Neutrophil (primary cell): Measurements from ENCODE around the gene ZNF189.

Experiments used
- H3K27ac ChIP-seq: fragments of 200-600 bp; sonication (generic); 2 replicates; pipeline ENCODE4 v1.5.1; 2016; ENCODE audit warnings: mild to moderate bottlenecking, moderate library complexity
- H3K27me3 ChIP-seq: fragments of 200-600 bp; sonication (generic); 2 replicates; pipeline ENCODE4 v1.6.0; 2016; ENCODE audit warnings: mild to moderate bottlenecking
- H3K36me3 ChIP-seq: fragments of 200-600 bp; sonication (generic); 2 replicates; pipeline ENCODE4 v1.5.1; 2017
- H3K4me1 ChIP-seq, 2 experiments: fragments of 200-600 bp in 1 of 2; sonication (generic) in 1 of 2; 1 replicate in 1 of 2; 2 replicates in 1 of 2; pipeline versions ENCODE4 v1.5.1 to v1.6.1; 2013 to 2016; ENCODE audit warnings: low read depth in 1 of 2, low read length in 1 of 2, mild to moderate bottlenecking in 1 of 2, moderate library complexity in 1 of 2; ENCODE audit not compliant: control insufficient read depth in 1 of 2, insufficient read depth in 1 of 2
- H3K4me3 ChIP-seq, 2 experiments: fragments of 200-600 bp in 1 of 2; sonication (generic) in 1 of 2; 1 replicate in 1 of 2; 2 replicates in 1 of 2; pipeline ENCODE4 v1.5.1; 2013 to 2016; ENCODE audit warnings: low read depth in 1 of 2, low read length in 1 of 2, mild to moderate bottlenecking in 1 of 2, moderate library complexity in 1 of 2
- H3K9me3 ChIP-seq: fragments of 200-600 bp; sonication (generic); 2 replicates; pipeline ENCODE4 v1.5.1; 2016
- TF ChIP-seq, protein P1 (sequence below): fragments of 200-600 bp; sonication (generic); IDR thresholded peaks from 2 replicates; pipeline ENCODE4 v1.5.1; 2016; ENCODE audit warnings: antibody characterized with exemption

Gene ZNF189

DNA sequence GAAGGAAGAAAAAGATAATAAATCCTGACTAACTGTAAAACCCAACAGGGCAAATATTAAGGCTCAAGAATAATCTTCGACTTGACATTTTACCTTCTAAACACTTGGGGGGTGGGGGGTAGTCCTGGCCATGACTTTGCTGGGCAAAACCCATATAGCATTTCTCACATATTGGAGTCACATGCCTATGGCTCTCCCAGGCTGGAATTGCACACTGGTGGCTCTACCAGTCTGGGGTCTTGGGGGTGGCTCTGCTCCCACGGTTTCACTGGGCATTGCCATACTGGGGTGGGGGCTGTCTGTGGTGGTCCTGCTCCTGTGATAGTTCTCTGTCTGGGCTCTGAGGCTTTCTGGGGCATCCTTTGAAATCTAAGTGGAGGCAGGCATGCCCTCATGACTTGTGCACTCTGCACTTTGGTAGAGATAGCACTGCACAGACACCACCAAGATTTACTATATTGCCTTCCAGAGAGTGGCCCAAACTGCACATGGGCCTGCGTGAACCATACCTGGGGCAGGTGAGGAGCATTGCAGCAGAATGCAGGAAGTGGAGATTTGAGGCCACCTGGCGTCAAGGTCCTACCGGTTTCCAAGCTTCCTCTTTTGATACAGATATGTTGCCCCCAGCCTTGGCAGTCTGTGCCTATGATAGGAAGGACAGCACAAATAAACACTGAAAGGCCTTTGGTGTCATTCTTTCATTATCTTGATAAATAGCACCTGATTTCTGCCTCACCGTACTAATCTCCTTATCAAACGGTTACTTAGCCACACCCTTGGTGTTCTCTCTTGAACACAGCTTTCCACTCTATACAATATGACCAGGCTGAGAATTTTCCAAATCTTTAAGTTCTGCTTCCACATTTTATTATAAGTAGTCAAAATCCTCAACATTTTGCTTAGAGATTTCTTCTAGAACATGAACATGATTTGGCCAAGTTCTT lies 43.6 kb upstream of the ZNF189 start:
- Histone ChIP-seq H3K4me1 (no peaks in the 10 kb centered on the region), H3K9me3 (no peaks in the 10 kb centered on the region), H3K27me3 (no peaks in the 10 kb centered on the region), H3K36me3 (no peaks in the 10 kb centered on the region), H3K4me3 (no peak overlapping the region), H3K27ac (no peak overlapping the region)
- TF ChIP-seq, protein P1, sequence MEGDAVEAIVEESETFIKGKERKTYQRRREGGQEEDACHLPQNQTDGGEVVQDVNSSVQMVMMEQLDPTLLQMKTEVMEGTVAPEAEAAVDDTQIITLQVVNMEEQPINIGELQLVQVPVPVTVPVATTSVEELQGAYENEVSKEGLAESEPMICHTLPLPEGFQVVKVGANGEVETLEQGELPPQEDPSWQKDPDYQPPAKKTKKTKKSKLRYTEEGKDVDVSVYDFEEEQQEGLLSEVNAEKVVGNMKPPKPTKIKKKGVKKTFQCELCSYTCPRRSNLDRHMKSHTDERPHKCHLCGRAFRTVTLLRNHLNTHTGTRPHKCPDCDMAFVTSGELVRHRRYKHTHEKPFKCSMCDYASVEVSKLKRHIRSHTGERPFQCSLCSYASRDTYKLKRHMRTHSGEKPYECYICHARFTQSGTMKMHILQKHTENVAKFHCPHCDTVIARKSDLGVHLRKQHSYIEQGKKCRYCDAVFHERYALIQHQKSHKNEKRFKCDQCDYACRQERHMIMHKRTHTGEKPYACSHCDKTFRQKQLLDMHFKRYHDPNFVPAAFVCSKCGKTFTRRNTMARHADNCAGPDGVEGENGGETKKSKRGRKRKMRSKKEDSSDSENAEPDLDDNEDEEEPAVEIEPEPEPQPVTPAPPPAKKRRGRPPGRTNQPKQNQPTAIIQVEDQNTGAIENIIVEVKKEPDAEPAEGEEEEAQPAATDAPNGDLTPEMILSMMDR, result no peak

DNA sequence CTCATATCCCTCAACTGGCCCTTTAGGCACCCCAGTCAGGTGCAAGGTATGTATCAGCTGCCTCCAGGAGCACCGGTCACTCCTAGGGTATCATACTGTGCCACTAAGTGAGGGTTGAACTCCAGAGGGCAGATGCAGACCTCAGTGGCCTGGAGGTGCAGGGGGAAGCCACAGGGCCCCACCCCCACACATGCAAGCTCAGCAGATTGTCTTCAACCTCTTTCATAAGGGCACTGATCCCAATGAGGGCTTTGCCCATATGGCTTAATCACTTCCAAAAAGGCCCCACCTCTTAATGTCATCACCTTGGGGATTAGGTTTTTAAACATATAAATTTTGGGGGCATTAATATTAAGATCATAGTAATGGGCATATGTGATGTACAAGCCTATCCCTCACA lies 42.0 kb upstream of the ZNF189 start:
- Histone ChIP-seq H3K27me3 (no peaks in the 10 kb centered on the region), H3K27ac (no peak overlapping the region), H3K36me3 (no peaks in the 10 kb centered on the region), H3K4me3 (no peak overlapping the region), H3K4me1 (no peaks in the 10 kb centered on the region), H3K9me3 (no peaks in the 10 kb centered on the region)
- TF ChIP-seq, protein P1, result no peak

DNA sequence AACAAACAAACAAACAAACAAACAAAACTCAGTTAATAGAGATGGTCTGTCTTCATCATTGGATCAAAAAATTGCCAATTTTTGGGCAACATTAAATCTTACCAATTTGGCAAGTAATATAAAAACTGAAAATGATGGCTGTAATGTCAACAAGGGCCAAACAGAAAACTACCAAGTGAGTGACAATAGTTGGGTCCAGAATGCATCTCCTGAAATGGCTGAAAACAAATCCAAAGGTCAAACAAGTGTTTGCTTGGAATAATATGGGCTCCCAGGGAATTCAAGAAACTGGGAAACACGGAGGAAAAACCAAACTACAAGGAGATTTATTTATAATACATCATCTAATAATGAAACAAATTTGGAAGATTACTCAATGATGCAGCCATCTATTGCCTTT lies 39.0 kb upstream of the ZNF189 start:
- no peak overlapping the region for H3K27ac ChIP-seq
- TF ChIP-seq, protein P1, result no peak
- H3K27me3 ChIP-seq, result no peaks in the 10 kb centered on the region
- H3K4me1 ChIP-seq, result no peaks in the 10 kb centered on the region
- H3K36me3 ChIP-seq, result no peaks in the 10 kb centered on the region
- no peaks in the 10 kb centered on the region for H3K9me3 ChIP-seq
- no peak overlapping the region for H3K4me3 ChIP-seq

DNA sequence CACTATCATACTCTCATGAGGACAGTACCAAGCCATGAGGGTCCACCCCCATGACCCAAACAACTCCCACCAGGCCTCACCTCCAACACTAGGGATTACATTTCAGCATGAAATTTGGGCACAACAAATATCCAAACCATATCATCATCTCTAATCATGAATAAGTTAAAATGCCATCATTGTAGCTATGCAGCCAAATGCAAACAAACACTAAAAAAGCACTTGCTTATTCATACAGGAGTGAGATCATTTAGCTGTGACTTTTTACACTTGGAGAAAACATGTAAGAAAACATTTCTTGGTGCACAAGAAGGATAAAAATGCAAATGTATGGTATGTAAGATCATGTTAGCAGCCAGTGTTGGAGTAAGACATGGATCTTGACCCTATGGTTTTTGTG lies 38.0 kb upstream of the ZNF189 start:
- TF ChIP-seq, protein P1, result no peak
- Histone ChIP-seq H3K4me1 (no peaks in the 10 kb centered on the region), H3K36me3 (no peaks in the 10 kb centered on the region), H3K9me3 (no peaks in the 10 kb centered on the region), H3K27ac (no peak overlapping the region), H3K27me3 (no peaks in the 10 kb centered on the region), H3K4me3 (no peak overlapping the region)

DNA sequence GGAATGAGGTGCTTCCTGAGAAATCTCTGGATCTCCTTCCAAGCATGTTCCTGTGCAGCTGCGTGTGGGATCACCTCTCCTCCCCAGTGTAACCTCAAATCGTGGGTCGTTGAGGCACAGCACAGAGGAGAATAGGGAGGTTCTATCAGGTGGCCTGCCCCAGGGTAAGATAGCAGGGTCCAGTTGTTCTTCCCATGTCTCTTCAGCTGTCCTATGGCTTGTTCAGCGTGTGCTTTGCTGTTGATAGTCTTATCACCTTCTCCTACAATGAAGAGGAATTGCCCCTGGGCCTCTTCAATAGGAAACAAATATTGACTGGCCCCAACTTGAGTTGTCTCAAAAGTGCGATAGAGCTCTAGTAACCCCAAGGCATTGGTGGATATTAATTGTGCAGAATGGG lies 36.2 kb upstream of the ZNF189 start:
- no peaks in the 10 kb centered on the region for H3K27me3 ChIP-seq
- H3K27ac ChIP-seq, result no peak overlapping the region
- H3K36me3 ChIP-seq, result no peaks in the 10 kb centered on the region
- no peak overlapping the region for H3K4me3 ChIP-seq
- H3K4me1 ChIP-seq, result no peaks in the 10 kb centered on the region
- H3K9me3 ChIP-seq, result no peaks in the 10 kb centered on the region
- TF ChIP-seq, protein P1, result no peak
